GM12878 (cell line): Measurements from ENCODE around the gene RAMACL. TPM values are rescaled to one million over a fixed set of nuclear protein-coding genes. Genes with fewer than 3 reads are reported as not detected.

ENCODE experiments used
- ATAC-seq: fragments of 200-7000 bp; cut with Tn5 transposase; 3 replicates; pipeline ENCODE4 v1.9.1; 2020; ENCODE audit warnings: mild to moderate bottlenecking, moderate library complexity
- BruUV-seq: library from RNA; stranded (reverse); fragments of 400-500 nt; replicated peaks from 2 replicates; lab custom pipeline; 2021; lab: Mats Ljungman, UMichigan
- CTCF ChIA-PET: fragments of 300-600 bp; sonication (Branson Sonifier 250); formaldehyde crosslinking; extraction: SDS; loops from one replicate; lab custom pipeline; 2021; ENCODE audit warnings: inconsistent platforms; lab: Yijun Ruan, JAX
- POLR2A ChIA-PET: fragments of 350-600 bp; formaldehyde crosslinking; extraction: SDS; loops from one replicate; lab custom pipeline; 2021; ENCODE audit warnings: inconsistent platforms; lab: Charles Lee
- RAD21 ChIA-PET: fragments of 300-600 bp; sonication (Branson Sonifier 250); formaldehyde crosslinking; loops from one replicate; lab custom pipeline; 2023; ENCODE audit warnings: antibody characterized with exemption; ENCODE audit not compliant: unreplicated experiment; lab: Charles Lee
- SMC1A ChIA-PET: fragments of 300-600 bp; sonication (Branson Sonifier 250); formaldehyde crosslinking; loops from one replicate; lab custom pipeline; 2023; ENCODE audit not compliant: unreplicated experiment, uncharacterized antibody; lab: Charles Lee
- DNase-seq: peaks from one replicate; pipeline ENCODE4 v3.0.0-alpha.2; 2011; ENCODE audit warnings: low read depth, low spot score
- FAIRE-seq: peaks from 3 replicates; lab custom pipeline; 2011; peaks lifted over from hg19 to GRCh38; lab: Jason Lieb, UNC
- H2AFZ ChIP-seq: 2 replicates; pipeline ENCODE4 v1.6.0; 2011; ENCODE audit warnings: low read depth, low read length, control low read depth; ENCODE audit not compliant: control insufficient read depth
- H3K27ac ChIP-seq: 2 replicates; pipeline ENCODE4 v1.5.1; 2011; ENCODE audit warnings: control low read depth; ENCODE audit not compliant: control insufficient read depth, insufficient read depth
- H3K27me3 ChIP-seq, 2 experiments: replicated peaks in 1 of 2; 2 replicates each; pipeline versions ENCODE4 v1.6.0 to v1.6.1; 2011; ENCODE audit warnings: low read length in 1 of 2; ENCODE audit not compliant: control insufficient read depth in 2 of 2, insufficient read depth in 2 of 2
- H3K36me3 ChIP-seq, 2 experiments: 2 replicates each; pipeline ENCODE4 v1.5.1; 2011; ENCODE audit warnings: low read length in 1 of 2; ENCODE audit not compliant: control insufficient read depth in 2 of 2, insufficient read depth in 2 of 2
- H3K4me1 ChIP-seq: 2 replicates; pipeline ENCODE4 v1.6.1; 2011; ENCODE audit warnings: mild to moderate bottlenecking, low read length, moderate library complexity, mixed read lengths; ENCODE audit not compliant: control insufficient read depth, insufficient read depth
- H3K4me2 ChIP-seq: 2 replicates; pipeline ENCODE4 v1.6.0; 2011; ENCODE audit warnings: control low read depth; ENCODE audit not compliant: control insufficient read depth, insufficient read depth
- H3K4me3 ChIP-seq: fragments of 200-600 bp; sonication (generic); 2 replicates; pipeline ENCODE4 v1.5.1; 2016
- H3K79me2 ChIP-seq: 2 replicates; pipeline ENCODE4 v1.6.0; 2011; ENCODE audit warnings: low read length; ENCODE audit not compliant: control insufficient read depth, insufficient read depth
- H3K9ac ChIP-seq: 2 replicates; pipeline ENCODE4 v1.8.0; 2011; ENCODE audit warnings: low read length, control low read depth, mixed read lengths; ENCODE audit not compliant: control insufficient read depth, insufficient read depth
- H3K9me3 ChIP-seq: replicated peaks from 3 replicates; pipeline ENCODE4 v1.5.1; 2011; ENCODE audit warnings: mild to moderate bottlenecking, low read length; ENCODE audit not compliant: control insufficient read depth, insufficient read depth
- H4K20me1 ChIP-seq: 2 replicates; pipeline ENCODE4 v1.6.0; 2011; ENCODE audit not compliant: control insufficient read depth, insufficient read depth
- ASH2L ChIP-seq: fragments of 300-600, 200-600 bp; sonication (generic); IDR thresholded peaks from 2 replicates; pipeline ENCODE4 v1.6.1; 2017; ENCODE audit warnings: low read depth, mild to moderate bottlenecking, borderline replicate concordance
- ATF7 ChIP-seq: fragments of 450-650 bp; IDR thresholded peaks from 2 replicates; pipeline ENCODE4 v1.6.1; 2016; ENCODE audit warnings: low read depth, mild to moderate bottlenecking
- BCL11A ChIP-seq: IDR thresholded peaks from 2 replicates; pipeline ENCODE4 v1.6.1; 2011; ENCODE audit warnings: low read depth, low read length
- BCLAF1 ChIP-seq: fragments of 450-650 bp; IDR thresholded peaks from 2 replicates; pipeline ENCODE4 v1.6.1; 2017; ENCODE audit warnings: antibody characterized with exemption, mild to moderate bottlenecking, moderate library complexity
- BHLHE40 ChIP-seq, 2 experiments: fragments of 450-650 bp in 1 of 2; IDR thresholded peaks; 2 replicates each; pipeline ENCODE4 v1.6.1; 2011 to 2017; ENCODE audit warnings: low read depth in 2 of 2, borderline replicate concordance in 1 of 2, improper control_type of control experiment in 1 of 2, low read length in 1 of 2, mild to moderate bottlenecking in 1 of 2
- ETV6 ChIP-seq, 2 experiments: fragments of 450-650 bp in 1 of 2; IDR thresholded peaks in 1 of 2; conservative IDR thresholded peaks in 1 of 2; 2 replicates each; pipeline ENCODE4 v1.6.1; 2014; ENCODE audit warnings: antibody characterized with exemption in 1 of 2, borderline replicate concordance in 1 of 2, low read depth in 1 of 2, mild to moderate bottlenecking in 1 of 2, moderate library complexity in 1 of 2
- MLLT1 ChIP-seq: fragments of 450-650 bp; IDR thresholded peaks from 2 replicates; pipeline ENCODE4 v1.6.1; 2016; ENCODE audit warnings: mild to moderate bottlenecking
- NFIC ChIP-seq: IDR thresholded peaks from 2 replicates; pipeline ENCODE4 v1.6.1; 2012; ENCODE audit warnings: low read depth, mild to moderate bottlenecking, inconsistent platforms, low read length, moderate library complexity
- POU2F2 ChIP-seq: IDR thresholded peaks from 3 replicates; pipeline ENCODE4 v1.6.1; 2011; ENCODE audit warnings: low read depth, mild to moderate bottlenecking, low read length, borderline replicate concordance
- RBBP5 ChIP-seq: fragments of 200-600 bp; sonication (generic); conservative IDR thresholded peaks from 2 replicates; pipeline ENCODE4 v1.6.1; 2016
- RELB ChIP-seq: fragments of 450-650 bp; IDR thresholded peaks from 2 replicates; pipeline ENCODE4 v1.6.1; 2017; ENCODE audit warnings: low read depth, mild to moderate bottlenecking, moderate library complexity
- RUNX3 ChIP-seq: IDR thresholded peaks from 2 replicates; pipeline ENCODE4 v1.6.1; 2012; ENCODE audit warnings: low read length, inconsistent platforms
- SP1 ChIP-seq: IDR thresholded peaks from one replicate; pipeline ENCODE4 v1.6.1; 2011; ENCODE audit warnings: low read depth, low read length
- SPI1 ChIP-seq: IDR thresholded peaks from 2 replicates; pipeline ENCODE4 v1.6.1; 2011; ENCODE audit warnings: low read depth, mild to moderate bottlenecking, low read length, moderate library complexity, borderline replicate concordance; ENCODE audit not compliant: insufficient read depth
- SREBF2 ChIP-seq: IDR thresholded peaks from 2 replicates; pipeline ENCODE4 v1.6.1; 2012; ENCODE audit warnings: mild to moderate bottlenecking, low read length
- TCF12 ChIP-seq: IDR thresholded peaks from 2 replicates; pipeline ENCODE4 v1.6.1; 2011; ENCODE audit warnings: low read depth, mild to moderate bottlenecking, low read length
- TCF3 ChIP-seq: IDR thresholded peaks from 2 replicates; pipeline ENCODE4 v1.6.1; 2012; ENCODE audit warnings: low read depth, mild to moderate bottlenecking, low read length, borderline replicate concordance; ENCODE audit not compliant: insufficient read depth
- WGBS: methylation state at CpG from one replicate; pipeline ENCODE4 v1.1.6; 2016; ENCODE audit warnings: low lambda C conversion rate; ENCODE audit not compliant: insufficient replicate concordance, insufficient coverage; ENCODE audit errors: missing lambda C conversion rate; 5-methylcytosine and 5-hydroxymethylcytosine counted together
- in situ Hi-C: fragments of 300-500 bp; cut with MboI; formaldehyde crosslinking; loops from 9 replicates; pipeline ENCODE4 v1.14.3; 2018; ENCODE audit warnings: mixed read lengths
- intact Hi-C: fragments of 100-400 bp; cut with micrococcal nuclease; formaldehyde crosslinking; loops from one replicate; pipeline ENCODE4 v1.14.2; 2022; ENCODE audit not compliant: unreplicated experiment
- polyA plus RNA-seq, 11 experiments: library from polyadenylated mRNA; depleted of rRNA in 4 of 11; unstranded in 6 of 11; stranded (reverse) in 5 of 11; fragments of >200 nt; fragmentation: Nextera tagmentation in 4 of 11; fragmentation: Illumina TruSeq in 1 of 11; extraction: Ambion mirVana in 4 of 11; extraction: Trizol in 1 of 11; gene quantifications; 1 replicate in 1 of 11; 2 replicates in 10 of 11; pipeline versions ENCODE4 v1.2.1 to v1.2.3, GENCODE V29; 2011 to 2016; ENCODE audit warnings: inconsistent platforms in 2 of 11, missing spikeins in 2 of 11, low read depth in 1 of 11
- total RNA-seq, 4 experiments: library from RNA; depleted of rRNA in 3 of 4; stranded (reverse); fragments of >200 nt in 3 of 4; fragmentation: Illumina TruSeq in 1 of 4; extraction: Trizol in 1 of 4; gene quantifications; 2 replicates each; pipeline versions ENCODE4 v1.2.1 to v1.2.3, GENCODE V29; 2013 to 2021

RAMACL gene
- total and polyA plus RNA-seq, 10 of the 15 experiments (the other 5 are each of a cell fraction or from before 2014, with no cell fraction given) = 0.09 to 1.3 (median 0.31) TPM; not detected in 1

GRCh38 chr6:166540631-166541331, 45.7 kb downstream of the RAMACL start:
- ChIA-PET CTCF (no interaction called here), POLR2A (no interaction called here), RAD21 (interaction anchor here (0.9 kb wide), 1 partner anchor 87 kb away, joined by 4 read pairs; the partner anchor contains the start of gene RPS6KA2), SMC1A (no interaction called here)
- H3K79me2 ChIP-seq = no peaks in the 10 kb centered on the region
- H3K4me3 ChIP-seq = no peak overlapping the region; the same call in 1 of the 2 replicates
- H3K27me3 ChIP-seq = no peaks in the 10 kb centered on the region
- no peaks in the 10 kb centered on the region for H3K9me3 ChIP-seq
- H3K27ac ChIP-seq = peak overlapping the region; percentile 71
- peak overlapping the region; percentile 80 for H3K4me2 ChIP-seq
- peaks cover 16% of the 10 kb centered on the region for H3K4me1 ChIP-seq
- 21% methylated on average over 18 of the region's 18 CpGs for WGBS
- peak overlapping the region; percentile 19; the same call in 1 of the 2 replicates for H3K9ac ChIP-seq
- FAIRE-seq = peak; percentile 83
- BruUV-seq = no TSS peak
- peak; percentile 66 for DNase-seq
- H3K36me3 ChIP-seq = no peaks in the 10 kb centered on the region; a peak in 1 of 4 replicates
- peak overlapping the region; percentile 70 for H2AFZ ChIP-seq
- in situ Hi-C loops (no loop called here), intact Hi-C loops (no loop called here)
- ATAC-seq = peak; percentile 92
- no peaks in the 10 kb centered on the region for H4K20me1 ChIP-seq
- TF ChIP-seq BCLAF1 (no peak), ASH2L (no peak), SREBF2 (no peak), TCF12 (peak; percentile 67), NFIC (peak; percentile 40; the same call in 1 of the 2 replicates), BHLHE40 (IDR thresholded peaks at IDR 0.05; ENCODE audit: borderline replicate concordance in 1 of 2, low read depth in 2 of 2, low read length in 1 of 2) (peak in 1 of 2 experiments; percentile 75), SP1 (peak; percentile 50), ETV6 (conservative IDR thresholded peaks at IDR 0.05 in 1 of 2, IDR thresholded peaks at IDR 0.05 in 1 of 2; ENCODE audit: borderline replicate concordance in 1 of 2, low read depth in 1 of 2) (peak in 1 of 2 experiments; percentile 38; a peak in 1 of 4 replicates), POU2F2 (peak; percentile 83; the same call in 2 of the 3 replicates), ATF7 (peak; percentile 75), MLLT1 (no peak), BCL11A (peak; percentile 66; the same call in 1 of the 2 replicates), SPI1 (peak; percentile 45; the same call in 1 of the 2 replicates), RUNX3 (peak; percentile 64), RELB (0 out of 2 replicates have a peak, but pooled peaks have one; percentile 18), RBBP5 (no peak), TCF3 (0 out of 2 replicates have a peak, but pooled peaks have one; percentile 39)
